ENCODE results near the gene ISLR2. TPM values are rescaled to one million over a fixed set of nuclear protein-coding genes. Genes with fewer than 3 reads are reported as not detected.

Gene ISLR2
- total RNA-seq, 2 experiments from 2014 or later = 0.05 TPM; not detected in 1

DNA sequence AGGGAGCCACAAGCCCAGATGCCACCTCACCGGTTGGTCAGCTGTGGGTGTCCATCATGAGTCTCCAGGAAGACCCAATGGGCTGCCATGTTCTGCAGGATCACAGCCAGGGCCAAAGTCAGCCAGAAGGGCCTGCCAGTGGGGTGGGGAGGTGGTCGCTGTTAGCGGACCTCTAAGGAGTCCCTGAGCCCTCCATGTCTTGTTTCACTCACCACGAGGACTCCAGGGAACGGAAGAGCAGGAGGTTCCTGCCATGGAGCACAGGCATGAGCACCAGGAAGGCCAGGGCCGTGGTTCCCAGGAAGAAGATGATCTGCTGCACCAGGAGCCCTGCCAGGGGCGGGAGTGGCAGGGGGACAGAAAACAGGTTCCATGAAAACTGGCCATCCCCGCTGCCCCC lies 51.7 kb downstream of the ISLR2 start:
- Mint-ChIP-seq H3K4me3 (no peak overlapping the region), H3K9me3 (ENCODE audit: low read depth) (no peaks in the 10 kb centered on the region), H3K4me1 (no peaks in the 10 kb centered on the region), H3K36me3 (ENCODE audit: low read depth) (no peaks in the 10 kb centered on the region), H3K27ac (no peak overlapping the region), H3K27me3 (peaks cover 2% of the 10 kb centered on the region)
- ChIA-PET CTCF (no interaction called here), POLR2A (no interaction called here)
- no peak for DNase-seq
- intact Hi-C loops (cut with DNase I, micrococcal nuclease) = no loop called here
- ATAC-seq = no peak

DNA sequence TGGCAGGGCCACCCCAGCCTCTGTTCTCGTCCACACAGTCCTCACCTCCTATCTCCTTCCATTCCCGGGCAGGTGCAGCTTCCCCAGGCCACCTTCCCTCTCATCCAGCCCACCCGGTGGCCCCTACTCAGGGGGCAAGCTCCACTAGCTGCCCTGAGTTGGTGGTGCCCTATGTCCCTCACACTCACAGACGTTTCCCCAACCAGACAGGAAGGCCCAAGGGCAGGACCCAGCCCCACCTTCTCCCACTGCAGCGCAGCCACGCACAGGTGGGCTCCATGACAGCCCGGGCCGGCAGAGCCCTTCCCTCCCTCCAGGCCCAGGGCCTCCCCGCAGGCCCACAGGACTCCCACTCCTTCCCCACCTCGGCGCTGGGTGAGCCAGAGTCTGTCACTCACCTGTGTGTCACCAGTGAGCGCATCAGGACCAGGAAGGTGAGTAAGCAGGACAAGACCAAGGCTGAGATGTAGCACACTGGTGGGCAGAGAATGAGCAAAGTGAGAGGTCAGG lies 54.3 kb downstream of the ISLR2 start:
- no peak overlapping the region for H3K27ac Mint-ChIP-seq
- H3K27me3 Mint-ChIP-seq = no peaks in the 10 kb centered on the region
- no peaks in the 10 kb centered on the region for H3K36me3 Mint-ChIP-seq (ENCODE audit: low read depth)
- DNase-seq = peak; percentile 47
- intact Hi-C loops (cut with DNase I, micrococcal nuclease) = no loop called here
- H3K4me3 Mint-ChIP-seq = no peak overlapping the region
- CTCF ChIA-PET = no interaction called here
- H3K4me1 Mint-ChIP-seq = no peaks in the 10 kb centered on the region
- ATAC-seq = peak; percentile 70
- no peaks in the 10 kb centered on the region for H3K9me3 Mint-ChIP-seq (ENCODE audit: low read depth)
- POLR2A ChIA-PET = no interaction called here

GRCh38 chr15:74185710-74186348 lies 55.4 kb downstream of the ISLR2 start:
- H3K36me3 Mint-ChIP-seq (ENCODE audit: low read depth) = no peaks in the 10 kb centered on the region
- H3K27ac Mint-ChIP-seq = no peak overlapping the region
- intact Hi-C loops (cut with DNase I, micrococcal nuclease) = no loop called here
- peak; percentile 78 for ATAC-seq
- CTCF ChIA-PET = no interaction called here
- no peaks in the 10 kb centered on the region for H3K9me3 Mint-ChIP-seq (ENCODE audit: low read depth)
- H3K4me1 Mint-ChIP-seq = no peaks in the 10 kb centered on the region
- no peak overlapping the region for H3K4me3 Mint-ChIP-seq
- DNase-seq = peak; percentile 41
- POLR2A ChIA-PET = no interaction called here
- H3K27me3 Mint-ChIP-seq = no peaks in the 10 kb centered on the region

Other genes with a start within 250 kb of the ISLR2 start
- gene LOXL1, start 204.1 kb upstream of the ISLR2 start, total RNA-seq = 1 to 10 TPM; 1.9 to 2.5 TPM
- gene STOML1, start 138.3 kb upstream of the ISLR2 start, total RNA-seq = 1 to 10 TPM; 6.3 to 7.1 TPM
- gene PML, start 135.9 kb upstream of the ISLR2 start, total RNA-seq = 10 to 100 TPM; 72.6 to 75.4 TPM
- gene GOLGA6A, start 48.0 kb upstream of the ISLR2 start, total RNA-seq = not detected
- gene ISLR, start 43.1 kb downstream of the ISLR2 start, total RNA-seq = not detected
- not detected for gene STRA6, start 72.2 kb downstream of the ISLR2 start, total RNA-seq
- gene CCDC33, start 105.7 kb downstream of the ISLR2 start, total RNA-seq = not detected
- not detected for gene CYP11A1, start 237.1 kb downstream of the ISLR2 start, total RNA-seq